Colonic mucosa (tissue), 4 donors: Measurements from ENCODE around the gene SCN4B. TPM values are rescaled to one million over a fixed set of nuclear protein-coding genes. Genes with fewer than 3 reads are reported as not detected.

ENCODE experiments used
- DNase-seq: peaks from one replicate; pipeline ENCODE4 v3.0.0-alpha.2; 2020
- H3K27ac ChIP-seq: fragments of 200-600 bp; one replicate; pipeline ENCODE4 v1.8.0; 2021
- H3K27me3 ChIP-seq: fragments of 200-600 bp; one replicate; pipeline ENCODE4 v1.8.0; 2021
- H3K36me3 ChIP-seq: fragments of 200-600 bp; one replicate; pipeline ENCODE4 v1.8.0; 2021
- H3K4me1 ChIP-seq: fragments of 200-600 bp; one replicate; pipeline ENCODE4 v1.8.0; 2021; ENCODE audit warnings: mild to moderate bottlenecking
- H3K4me3 ChIP-seq: fragments of 200-600 bp; one replicate; pipeline ENCODE4 v1.8.0; 2021
- H3K9ac ChIP-seq, 2 donors: one replicate each; pipeline ENCODE4 v1.7.0; 2013; ENCODE audit warnings: control low read depth in 2 of 2, low read depth in 2 of 2, low read length in 2 of 2
- H3K9me3 ChIP-seq: fragments of 200-600 bp; one replicate; pipeline ENCODE4 v1.8.0; 2021
- intact Hi-C: fragments of 100-400 bp; cut with DNase I; formaldehyde crosslinking; loops from one replicate; pipeline ENCODE4 v1.14.1; 2022
- total RNA-seq, 2 donors: library from RNA; stranded (reverse); fragmentation: NEBNext Ultra II Directional in 1 of 2; extraction: Animal tissue kit (Norgen Biotek cat#: 25700) in 1 of 2; gene quantifications; one replicate each; pipeline ENCODE4 v1.2.1, GENCODE V29; 2021
- TF ChIP-seq, protein P1 (sequence below): fragments of 200-600 bp; IDR thresholded peaks from one replicate; pipeline ENCODE4 v1.8.0; 2022; ENCODE audit warnings: antibody characterized with exemption, mild to moderate bottlenecking
- donor health status: healthy.
- donor health status: DM: no; HTN: no; CAD: no.
- donor health status: DM: no; HTN: no; CAD: no.

Gene SCN4B
- total RNA-seq, 2 donors from 2014 or later: 0.59 to 1.5 TPM

DNA sequence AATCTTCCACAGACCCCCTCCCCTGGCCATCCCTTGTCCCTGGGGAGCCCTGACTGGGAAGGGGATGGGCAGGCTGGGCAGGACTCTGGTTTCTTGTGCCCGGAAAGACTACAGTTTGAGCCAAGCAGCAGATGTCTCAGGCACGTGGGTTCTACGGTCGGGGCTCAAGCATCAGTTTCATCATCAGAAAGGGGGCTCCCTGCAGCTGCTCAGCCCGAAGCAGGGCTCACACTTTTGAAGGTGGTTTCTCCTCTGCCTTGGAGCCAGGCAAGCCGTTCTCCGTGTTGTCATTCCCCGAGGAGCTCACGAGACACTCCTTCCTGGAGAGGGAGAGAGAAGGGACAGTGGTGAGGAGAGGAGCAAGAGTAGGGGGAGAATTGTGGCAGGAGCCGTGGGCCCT lies 15.8 kb downstream of the SCN4B start:
- TF ChIP-seq, protein P1, sequence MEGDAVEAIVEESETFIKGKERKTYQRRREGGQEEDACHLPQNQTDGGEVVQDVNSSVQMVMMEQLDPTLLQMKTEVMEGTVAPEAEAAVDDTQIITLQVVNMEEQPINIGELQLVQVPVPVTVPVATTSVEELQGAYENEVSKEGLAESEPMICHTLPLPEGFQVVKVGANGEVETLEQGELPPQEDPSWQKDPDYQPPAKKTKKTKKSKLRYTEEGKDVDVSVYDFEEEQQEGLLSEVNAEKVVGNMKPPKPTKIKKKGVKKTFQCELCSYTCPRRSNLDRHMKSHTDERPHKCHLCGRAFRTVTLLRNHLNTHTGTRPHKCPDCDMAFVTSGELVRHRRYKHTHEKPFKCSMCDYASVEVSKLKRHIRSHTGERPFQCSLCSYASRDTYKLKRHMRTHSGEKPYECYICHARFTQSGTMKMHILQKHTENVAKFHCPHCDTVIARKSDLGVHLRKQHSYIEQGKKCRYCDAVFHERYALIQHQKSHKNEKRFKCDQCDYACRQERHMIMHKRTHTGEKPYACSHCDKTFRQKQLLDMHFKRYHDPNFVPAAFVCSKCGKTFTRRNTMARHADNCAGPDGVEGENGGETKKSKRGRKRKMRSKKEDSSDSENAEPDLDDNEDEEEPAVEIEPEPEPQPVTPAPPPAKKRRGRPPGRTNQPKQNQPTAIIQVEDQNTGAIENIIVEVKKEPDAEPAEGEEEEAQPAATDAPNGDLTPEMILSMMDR: no peak
- Histone ChIP-seq H3K9ac (no peak overlapping the region), H3K4me3 (no peak overlapping the region), H3K27ac (no peak overlapping the region), H3K27me3 (no peaks in the 10 kb centered on the region), H3K4me1 (no peaks in the 10 kb centered on the region), H3K36me3 (no peaks in the 10 kb centered on the region), H3K9me3 (no peaks in the 10 kb centered on the region)
- no peak for DNase-seq
- intact Hi-C loops: no loop called here

DNA sequence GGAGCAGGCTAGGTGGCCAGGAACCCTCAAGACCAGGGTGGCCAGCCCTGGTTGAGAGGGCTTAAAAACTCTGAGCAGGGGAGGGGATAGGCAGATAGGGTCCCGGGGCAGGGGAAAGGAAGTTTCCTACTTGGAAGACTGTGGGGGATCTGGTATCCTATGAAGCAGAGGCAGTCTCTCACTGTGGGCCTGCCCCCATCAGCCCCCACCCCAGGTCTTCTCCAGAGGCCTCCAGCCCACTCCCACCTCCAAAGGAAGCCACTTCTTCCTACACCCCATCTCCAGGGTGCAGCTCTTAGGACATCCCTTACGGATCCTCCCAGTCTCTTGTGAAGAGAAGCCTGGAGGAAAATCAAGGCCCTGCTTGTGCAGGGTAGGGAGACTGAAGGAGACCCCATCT lies 16.3 kb downstream of the SCN4B start:
- no peak overlapping the region for H3K9ac ChIP-seq
- H3K4me3 ChIP-seq: no peak overlapping the region
- no peak overlapping the region for H3K27ac ChIP-seq
- H3K4me1 ChIP-seq: no peaks in the 10 kb centered on the region
- no peaks in the 10 kb centered on the region for H3K9me3 ChIP-seq
- H3K27me3 ChIP-seq: no peaks in the 10 kb centered on the region
- intact Hi-C loops: no loop called here
- no peak for DNase-seq
- no peaks in the 10 kb centered on the region for H3K36me3 ChIP-seq
- TF ChIP-seq, protein P1: no peak

DNA sequence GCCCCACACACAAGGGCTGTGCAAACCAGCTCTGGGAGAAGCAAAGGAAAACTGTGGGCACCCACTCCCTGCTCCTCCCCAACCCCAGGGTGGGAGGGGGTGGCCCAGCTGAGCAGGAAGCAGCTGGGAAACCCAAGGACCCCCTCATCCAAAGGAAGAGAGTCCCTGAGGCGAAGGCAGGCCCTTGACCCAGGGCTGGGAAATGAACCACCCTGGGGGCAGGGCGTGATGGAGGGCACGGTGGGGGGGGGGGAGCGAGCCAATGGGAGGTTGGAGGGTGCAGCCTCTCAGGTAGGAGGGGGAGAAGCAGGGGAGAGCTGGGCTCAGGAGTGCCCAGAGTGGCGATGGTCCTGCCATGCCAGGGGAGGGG lies 16.8 kb downstream of the SCN4B start:
- H3K9me3 ChIP-seq: no peaks in the 10 kb centered on the region
- H3K27me3 ChIP-seq: no peaks in the 10 kb centered on the region
- TF ChIP-seq, protein P1: no peak

DNA sequence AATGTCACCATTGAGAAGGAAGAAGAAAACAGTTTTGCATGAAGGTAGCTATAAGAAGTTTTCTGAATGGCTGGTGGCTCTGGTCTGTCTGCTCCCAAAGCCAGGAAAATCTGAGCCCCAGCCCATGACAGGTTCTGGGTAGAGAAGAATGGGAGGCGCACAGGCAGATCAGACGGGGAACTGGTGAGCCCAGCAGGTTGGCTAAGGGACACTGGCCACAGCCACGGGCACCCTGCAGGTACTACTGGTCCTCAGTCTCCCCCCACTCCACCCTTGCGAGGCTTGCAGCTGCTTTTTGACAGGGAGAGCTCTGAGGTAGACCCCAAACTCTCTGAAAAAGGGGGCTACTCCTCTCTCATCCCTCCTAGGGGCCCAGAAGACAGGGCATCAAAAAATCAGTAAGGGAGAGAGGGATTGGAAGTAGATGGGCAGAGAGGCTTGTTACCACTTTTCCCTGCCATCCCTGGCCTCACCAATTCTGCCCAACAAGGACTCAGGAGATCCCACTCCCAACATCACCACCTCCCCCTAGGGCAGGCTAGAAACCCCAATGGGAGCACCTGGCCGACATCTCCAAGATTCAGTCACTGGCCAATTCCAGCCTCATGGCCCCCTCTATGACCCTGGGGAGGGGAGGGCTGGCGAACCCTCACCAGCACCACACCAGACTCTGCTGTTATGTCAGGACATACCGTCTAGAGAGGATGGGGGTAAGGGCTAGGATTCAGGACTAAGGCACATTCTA lies 17.4 kb downstream of the SCN4B start:
- Histone ChIP-seq H3K27me3 (no peaks in the 10 kb centered on the region), H3K4me1 (no peaks in the 10 kb centered on the region), H3K27ac (no peak overlapping the region), H3K9me3 (no peaks in the 10 kb centered on the region), H3K4me3 (no peak overlapping the region), H3K9ac (no peak overlapping the region), H3K36me3 (no peaks in the 10 kb centered on the region)
- TF ChIP-seq, protein P1: no peak
- intact Hi-C loops: no loop called here
- DNase-seq: no peak

More for the DNA sequence above, 16.8 kb downstream of the SCN4B start:
- H3K27ac ChIP-seq: no peak overlapping the region
- H3K4me3 ChIP-seq: no peak overlapping the region
- H3K36me3 ChIP-seq: no peaks in the 10 kb centered on the region
- no peak overlapping the region for H3K9ac ChIP-seq
- H3K4me1 ChIP-seq: no peaks in the 10 kb centered on the region
- no peak for DNase-seq
- intact Hi-C loops: no loop called here

DNA sequence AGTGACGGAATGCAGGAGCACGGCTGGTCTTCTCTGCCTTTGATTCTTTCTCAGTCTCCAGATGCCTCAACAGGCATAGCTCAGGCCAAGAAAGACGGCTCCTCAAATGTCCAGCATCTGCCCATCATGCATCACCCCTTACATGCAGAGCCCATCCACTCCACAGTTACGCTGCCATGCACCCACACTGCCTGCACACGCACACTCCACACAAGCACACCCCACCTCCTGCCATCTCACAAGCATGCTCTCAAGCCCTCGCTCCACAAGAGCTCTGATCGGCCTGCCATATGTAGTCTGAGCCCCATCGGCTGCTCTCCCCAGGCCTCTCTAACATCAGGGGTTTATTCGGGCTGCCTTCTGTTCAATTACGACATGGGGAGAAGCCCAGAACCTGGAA lies 18.8 kb downstream of the SCN4B start:
- TF ChIP-seq, protein P1: no peak
- no peak overlapping the region for H3K4me3 ChIP-seq
- H3K27me3 ChIP-seq: no peaks in the 10 kb centered on the region
- no peaks in the 10 kb centered on the region for H3K36me3 ChIP-seq
- intact Hi-C loops: no loop called here
- H3K27ac ChIP-seq: no peak overlapping the region
- H3K9me3 ChIP-seq: no peaks in the 10 kb centered on the region
- DNase-seq: no peak
- H3K9ac ChIP-seq: no peak overlapping the region
- no peaks in the 10 kb centered on the region for H3K4me1 ChIP-seq
